H9 (cell line): ENCODE data around the gene GSK3A. TPM values are rescaled to one million over a fixed set of nuclear protein-coding genes. Genes with fewer than 3 reads are reported as not detected.
A peak's percentile ranks its signal among the peaks of the same experiment; 100 is the strongest.

ENCODE experiments used
- DNase-seq: peaks from one replicate; pipeline ENCODE4 v3.0.0-alpha.2; 2017
- H2AFZ ChIP-seq: one replicate; pipeline ENCODE4 v1.6.1; 2013; ENCODE audit warnings: mild to moderate bottlenecking, low read length, control low read depth, moderate library complexity
- H2AK5ac ChIP-seq: 2 replicates; pipeline ENCODE4 v1.6.1; 2013; ENCODE audit warnings: low read length, control low read depth, mixed read lengths; ENCODE audit not compliant: insufficient read length
- H2BK120ac ChIP-seq: one replicate; pipeline ENCODE4 v1.6.1; 2013; ENCODE audit warnings: low read depth, mild to moderate bottlenecking, low read length, control low read depth, inconsistent platforms; ENCODE audit not compliant: poor library complexity, severe bottlenecking
- H2BK12ac ChIP-seq: 2 replicates; pipeline ENCODE4 v1.6.1; 2013; ENCODE audit warnings: low read length, control low read depth, mixed read lengths, low read depth; ENCODE audit not compliant: insufficient read length
- H2BK15ac ChIP-seq: 2 replicates; pipeline ENCODE4 v1.6.1; 2013; ENCODE audit warnings: low read depth, low read length, control low read depth
- H2BK20ac ChIP-seq: one replicate; pipeline ENCODE4 v1.6.1; 2013; ENCODE audit warnings: low read depth, mild to moderate bottlenecking, low read length, control low read depth, inconsistent platforms; ENCODE audit not compliant: poor library complexity, severe bottlenecking
- H2BK5ac ChIP-seq: 2 replicates; pipeline ENCODE4 v1.6.1; 2013; ENCODE audit warnings: low read length, control low read depth, mixed read lengths; ENCODE audit not compliant: insufficient read length
- H3K14ac ChIP-seq: 2 replicates; pipeline ENCODE4 v1.6.1; 2013; ENCODE audit warnings: low read length, control low read depth; ENCODE audit not compliant: insufficient read depth
- H3K18ac ChIP-seq: 2 replicates; pipeline ENCODE4 v1.6.1; 2013; ENCODE audit warnings: low read depth, mild to moderate bottlenecking, mixed read lengths, low read length, control low read depth; ENCODE audit not compliant: insufficient read length
- H3K23ac ChIP-seq: 2 replicates; pipeline ENCODE4 v1.6.1; 2013; ENCODE audit warnings: low read length, control low read depth, mixed read lengths, low read depth; ENCODE audit not compliant: insufficient read length
- H3K23me2 ChIP-seq: 2 replicates; pipeline ENCODE4 v1.6.1; 2013; ENCODE audit warnings: low read depth, mild to moderate bottlenecking, mixed read lengths, low read length, control low read depth; ENCODE audit not compliant: insufficient read length, poor library complexity, severe bottlenecking
- H3K27ac ChIP-seq: 2 replicates; pipeline ENCODE4 v1.5.1; 2013; ENCODE audit warnings: low read length, control low read depth, mixed read lengths, low read depth; ENCODE audit not compliant: insufficient read length
- H3K27me3 ChIP-seq: 2 replicates; pipeline ENCODE4 v1.6.1; 2013; ENCODE audit warnings: low read length, control low read depth, inconsistent platforms; ENCODE audit not compliant: insufficient read depth
- H3K4ac ChIP-seq: 2 replicates; pipeline ENCODE4 v1.6.1; 2013; ENCODE audit warnings: low read depth, mild to moderate bottlenecking, control low read depth, inconsistent platforms, low read length, moderate library complexity
- H3K4me1 ChIP-seq: 2 replicates; pipeline ENCODE4 v1.6.1; 2013; ENCODE audit warnings: low read length, control low read depth, inconsistent platforms; ENCODE audit not compliant: insufficient read depth
- H3K4me2 ChIP-seq: 2 replicates; pipeline ENCODE4 v1.6.1; 2013; ENCODE audit warnings: low read length, control low read depth, mixed read lengths; ENCODE audit not compliant: insufficient read length, insufficient read depth
- H3K56ac ChIP-seq: 2 replicates; pipeline ENCODE4 v1.6.1; 2013; ENCODE audit warnings: low read depth, mild to moderate bottlenecking, mixed read lengths, low read length, control low read depth; ENCODE audit not compliant: insufficient read length
- H3K79me1 ChIP-seq: 2 replicates; pipeline ENCODE4 v1.6.1; 2013; ENCODE audit warnings: low read depth, mild to moderate bottlenecking, moderate library complexity, low read length, control low read depth, inconsistent platforms; ENCODE audit not compliant: insufficient read depth, poor library complexity, severe bottlenecking
- H3K79me2 ChIP-seq: 2 replicates; pipeline ENCODE4 v1.6.1; 2013; ENCODE audit warnings: low read length, control low read depth, inconsistent platforms; ENCODE audit not compliant: insufficient read depth
- H3K9ac ChIP-seq: 2 replicates; pipeline ENCODE4 v1.6.1; 2013; ENCODE audit warnings: low read length, control low read depth, mixed read lengths; ENCODE audit not compliant: insufficient read length; ENCODE audit errors: extremely low read depth
- H3K9me3 ChIP-seq: one replicate; pipeline ENCODE4 v1.6.1; 2013; ENCODE audit warnings: low read depth, low read length, inconsistent platforms; ENCODE audit not compliant: control insufficient read depth
- H3T11ph ChIP-seq: one replicate; pipeline ENCODE4 v1.6.1; 2013; ENCODE audit warnings: mild to moderate bottlenecking, low read length, control low read depth, inconsistent platforms
- H4K20me1 ChIP-seq: one replicate; pipeline ENCODE4 v1.6.1; 2013; ENCODE audit not compliant: control insufficient read depth, insufficient read length, insufficient read depth
- H4K5ac ChIP-seq: 2 replicates; pipeline ENCODE4 v1.6.1; 2013; ENCODE audit warnings: low read depth, mild to moderate bottlenecking, mixed read lengths, low read length, control low read depth; ENCODE audit not compliant: insufficient read length
- H4K8ac ChIP-seq: replicated peaks from 2 replicates; pipeline ENCODE4 v1.6.1; 2013; ENCODE audit warnings: low read length, control low read depth, mixed read lengths, low read depth; ENCODE audit not compliant: insufficient read length
- H4K91ac ChIP-seq: 2 replicates; pipeline ENCODE4 v1.6.1; 2013; ENCODE audit warnings: low read depth, mild to moderate bottlenecking, moderate library complexity, mixed read lengths, low read length, control low read depth; ENCODE audit not compliant: insufficient read length
- H3K27ac Mint-ChIP-seq, 3 experiments: 2 replicates in 2 of 3; 3 replicates in 1 of 3; pipeline ENCODE4 v1.8.0; 2020 to 2021; ENCODE audit warnings: mixed read lengths in 3 of 3, mild to moderate bottlenecking in 1 of 3, moderate library complexity in 1 of 3
- H3K27me3 Mint-ChIP-seq: 2 replicates; pipeline ENCODE4 v1.8.0; 2021; ENCODE audit warnings: low read depth, mild to moderate bottlenecking, moderate library complexity, mixed read lengths
- H3K36me3 Mint-ChIP-seq, 3 experiments: 2 replicates in 2 of 3; 3 replicates in 1 of 3; pipeline ENCODE4 v1.8.0; 2020 to 2021; ENCODE audit warnings: low read depth in 3 of 3, mixed read lengths in 3 of 3; ENCODE audit not compliant: insufficient read depth in 1 of 3
- H3K4me1 Mint-ChIP-seq, 2 experiments: 2 replicates each; pipeline ENCODE4 v1.8.0; 2020; ENCODE audit warnings: mixed read lengths in 2 of 2
- H3K4me3 Mint-ChIP-seq, 2 experiments: 2 replicates in 1 of 2; 3 replicates in 1 of 2; pipeline ENCODE4 v1.8.0; 2020 to 2021; ENCODE audit warnings: mild to moderate bottlenecking in 2 of 2, mixed read lengths in 2 of 2, moderate library complexity in 1 of 2
- H3K9me3 Mint-ChIP-seq, 2 experiments: 2 replicates in 1 of 2; 3 replicates in 1 of 2; pipeline ENCODE4 v1.8.0; 2020; ENCODE audit warnings: mild to moderate bottlenecking in 2 of 2, mixed read lengths in 2 of 2, moderate library complexity in 1 of 2
- CTCF ChIP-seq: fragments of 200-600 bp; sonication (generic); conservative IDR thresholded peaks from 3 replicates; pipeline ENCODE4 v1.8.0; 2021; ENCODE audit warnings: antibody characterized with exemption, mild to moderate bottlenecking
- WGBS: extraction: QIAGEN DNeasy Blood & Tissue Kit; methylation state at CpG from one replicate; pipeline ENCODE4 v1.1.7; 2013; ENCODE audit warnings: missing lambda C conversion rate, low lambda C conversion rate, mixed read lengths; ENCODE audit not compliant: insufficient read length; ENCODE audit errors: extremely low coverage; 5-methylcytosine and 5-hydroxymethylcytosine counted together
- total RNA-seq: library from RNA; stranded (reverse); gene quantifications from 2 replicates; pipeline ENCODE4 v1.2.1, GENCODE V29; 2021

The GSK3A gene
- total RNA-seq, 1 experiment from 2014 or later, result 52.4 TPM

DNA sequence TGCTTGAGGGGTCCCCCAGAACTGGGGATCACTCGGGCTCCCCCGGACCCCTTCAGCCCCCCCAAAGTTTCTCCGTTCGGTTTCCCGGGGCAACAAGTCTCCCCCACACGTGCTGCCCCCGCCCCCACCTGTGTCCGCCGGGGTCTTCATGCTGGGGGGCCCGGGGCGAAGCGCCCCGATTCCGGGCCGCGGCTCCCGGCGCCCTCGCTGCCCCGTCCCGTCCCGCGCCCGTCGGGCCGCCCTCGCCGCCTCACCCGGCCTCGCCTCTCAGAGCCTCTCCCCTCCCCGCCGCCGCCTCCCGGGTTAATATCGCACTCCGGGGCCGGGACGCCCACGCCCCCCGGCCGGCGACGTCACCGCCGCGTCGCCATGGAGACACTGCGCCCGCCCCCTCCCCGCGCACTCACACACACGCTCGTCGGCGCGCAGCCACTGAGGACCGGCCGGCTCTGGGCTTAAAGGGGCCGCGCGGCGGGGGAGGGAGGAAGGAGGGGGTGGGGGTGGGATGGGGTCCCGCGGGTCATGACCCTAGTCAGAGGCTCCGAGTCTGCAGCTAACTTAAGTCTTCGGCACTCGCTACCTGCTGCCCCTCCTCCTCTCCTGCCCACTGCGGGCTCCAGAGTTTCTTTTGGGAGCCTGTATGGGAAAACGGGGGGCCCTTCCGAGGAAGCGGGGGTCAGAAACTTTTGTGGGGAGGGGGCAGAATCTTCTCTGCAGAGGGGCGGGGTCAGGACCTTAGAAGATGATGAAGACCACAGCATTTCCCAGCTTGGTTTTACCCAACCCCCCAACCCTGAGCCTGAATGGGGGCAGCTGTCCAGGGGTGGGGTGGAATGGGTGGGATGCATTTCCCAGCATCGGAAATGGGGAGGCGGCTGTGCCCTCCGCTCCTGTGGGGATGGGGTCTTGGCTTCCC, 12.7 kb upstream of the GSK3A start, which contains the start of gene ERF:
TSS of gene ERF (minus strand) at position 279 of the 916 bp plus-strand sequence. CDS start at position 150, 129 bp downstream.
- TF ChIP-seq CTCF, result no peak
- Histone ChIP-seq H3K4ac (no peak within 1 kb of the TSS; the same call in 1 of the 2 replicates), H2BK5ac (no peak within 1 kb of the TSS), H4K5ac (no peak within 1 kb of the TSS), H3T11ph (no peak within 1 kb of the TSS), H3K14ac (peak within 1 kb of the TSS; percentile 96), H3K56ac (no peak within 1 kb of the TSS), H2BK120ac (peak within 1 kb of the TSS; percentile 53), H3K79me1 (no peaks in the 10 kb centered on the region), H2BK15ac (no peak within 1 kb of the TSS), H3K4me1 (peaks cover 6% of the 10 kb centered on the region; the same call in 1 of the 2 replicates), H2BK12ac (no peak within 1 kb of the TSS), H3K9me3 (no peaks in the 10 kb centered on the region), H4K20me1 (no peaks in the 10 kb centered on the region), H3K4me2 (peak within 1 kb of the TSS; percentile 61), H3K9ac (peak within 1 kb of the TSS; percentile 70), H3K18ac (peak within 1 kb of the TSS; percentile 88), H3K23me2 (peaks cover 14% of the 10 kb centered on the region), H4K8ac (no peak within 1 kb of the TSS), H2AK5ac (no peak within 1 kb of the TSS), H2AFZ (no peak within 1 kb of the TSS), H3K27me3 (no peaks in the 10 kb centered on the region), H3K27ac (no peak within 1 kb of the TSS), H2BK20ac (no peak within 1 kb of the TSS), H3K23ac (no peak within 1 kb of the TSS), H3K79me2 (peaks cover 5% of the 10 kb centered on the region; the same call in 1 of the 2 replicates), H4K91ac (no peak within 1 kb of the TSS)
- peaks cover 2 to 7% (median 4%) of the 10 kb centered on the region in 3 experiments; a peak in 3 of 7 replicates for H3K36me3 Mint-ChIP-seq
- H3K27me3 Mint-ChIP-seq, result peaks cover 19% of the 10 kb centered on the region
- peak within 1 kb of the TSS; percentile 81 to 94 (median 90); a peak in 4 of 7 replicates for H3K27ac Mint-ChIP-seq
- peak within 1 kb of the TSS; percentile 76 to 81 for H3K4me3 Mint-ChIP-seq
- peak; percentile 93 for DNase-seq
- no peaks in the 10 kb centered on the region for H3K9me3 Mint-ChIP-seq
- no CpG with 5 or more reads among the region's 75 CpGs for WGBS
- peaks cover 22 to 37% of the 10 kb centered on the region in 2 experiments for H3K4me1 Mint-ChIP-seq
